H9 (cell line): ENCODE results near the gene LRRTM1. TPM values are rescaled to one million over a fixed set of nuclear protein-coding genes. Genes with fewer than 3 reads are reported as not detected.

Experiments
- DNase-seq: peaks from one replicate; pipeline ENCODE4 v3.0.0-alpha.2; 2017
- H2AFZ ChIP-seq: one replicate; pipeline ENCODE4 v1.6.1; 2013; ENCODE audit warnings: mild to moderate bottlenecking, low read length, control low read depth, moderate library complexity
- H2AK5ac ChIP-seq: 2 replicates; pipeline ENCODE4 v1.6.1; 2013; ENCODE audit warnings: low read length, control low read depth, mixed read lengths; ENCODE audit not compliant: insufficient read length
- H2BK120ac ChIP-seq: one replicate; pipeline ENCODE4 v1.6.1; 2013; ENCODE audit warnings: low read depth, mild to moderate bottlenecking, low read length, control low read depth, inconsistent platforms; ENCODE audit not compliant: poor library complexity, severe bottlenecking
- H2BK12ac ChIP-seq: 2 replicates; pipeline ENCODE4 v1.6.1; 2013; ENCODE audit warnings: low read length, control low read depth, mixed read lengths, low read depth; ENCODE audit not compliant: insufficient read length
- H2BK15ac ChIP-seq: 2 replicates; pipeline ENCODE4 v1.6.1; 2013; ENCODE audit warnings: low read depth, low read length, control low read depth
- H2BK20ac ChIP-seq: one replicate; pipeline ENCODE4 v1.6.1; 2013; ENCODE audit warnings: low read depth, mild to moderate bottlenecking, low read length, control low read depth, inconsistent platforms; ENCODE audit not compliant: poor library complexity, severe bottlenecking
- H2BK5ac ChIP-seq: 2 replicates; pipeline ENCODE4 v1.6.1; 2013; ENCODE audit warnings: low read length, control low read depth, mixed read lengths; ENCODE audit not compliant: insufficient read length
- H3K14ac ChIP-seq: 2 replicates; pipeline ENCODE4 v1.6.1; 2013; ENCODE audit warnings: low read length, control low read depth; ENCODE audit not compliant: insufficient read depth
- H3K18ac ChIP-seq: 2 replicates; pipeline ENCODE4 v1.6.1; 2013; ENCODE audit warnings: low read depth, mild to moderate bottlenecking, mixed read lengths, low read length, control low read depth; ENCODE audit not compliant: insufficient read length
- H3K23ac ChIP-seq: 2 replicates; pipeline ENCODE4 v1.6.1; 2013; ENCODE audit warnings: low read length, control low read depth, mixed read lengths, low read depth; ENCODE audit not compliant: insufficient read length
- H3K23me2 ChIP-seq: 2 replicates; pipeline ENCODE4 v1.6.1; 2013; ENCODE audit warnings: low read depth, mild to moderate bottlenecking, mixed read lengths, low read length, control low read depth; ENCODE audit not compliant: insufficient read length, poor library complexity, severe bottlenecking
- H3K27ac ChIP-seq: 2 replicates; pipeline ENCODE4 v1.5.1; 2013; ENCODE audit warnings: low read length, control low read depth, mixed read lengths, low read depth; ENCODE audit not compliant: insufficient read length
- H3K27me3 ChIP-seq: 2 replicates; pipeline ENCODE4 v1.6.1; 2013; ENCODE audit warnings: low read length, control low read depth, inconsistent platforms; ENCODE audit not compliant: insufficient read depth
- H3K4ac ChIP-seq: 2 replicates; pipeline ENCODE4 v1.6.1; 2013; ENCODE audit warnings: low read depth, mild to moderate bottlenecking, control low read depth, inconsistent platforms, low read length, moderate library complexity
- H3K4me1 ChIP-seq: 2 replicates; pipeline ENCODE4 v1.6.1; 2013; ENCODE audit warnings: low read length, control low read depth, inconsistent platforms; ENCODE audit not compliant: insufficient read depth
- H3K4me2 ChIP-seq: 2 replicates; pipeline ENCODE4 v1.6.1; 2013; ENCODE audit warnings: low read length, control low read depth, mixed read lengths; ENCODE audit not compliant: insufficient read length, insufficient read depth
- H3K56ac ChIP-seq: 2 replicates; pipeline ENCODE4 v1.6.1; 2013; ENCODE audit warnings: low read depth, mild to moderate bottlenecking, mixed read lengths, low read length, control low read depth; ENCODE audit not compliant: insufficient read length
- H3K79me1 ChIP-seq: 2 replicates; pipeline ENCODE4 v1.6.1; 2013; ENCODE audit warnings: low read depth, mild to moderate bottlenecking, moderate library complexity, low read length, control low read depth, inconsistent platforms; ENCODE audit not compliant: insufficient read depth, poor library complexity, severe bottlenecking
- H3K79me2 ChIP-seq: 2 replicates; pipeline ENCODE4 v1.6.1; 2013; ENCODE audit warnings: low read length, control low read depth, inconsistent platforms; ENCODE audit not compliant: insufficient read depth
- H3K9ac ChIP-seq: 2 replicates; pipeline ENCODE4 v1.6.1; 2013; ENCODE audit warnings: low read length, control low read depth, mixed read lengths; ENCODE audit not compliant: insufficient read length; ENCODE audit errors: extremely low read depth
- H3K9me3 ChIP-seq: one replicate; pipeline ENCODE4 v1.6.1; 2013; ENCODE audit warnings: low read depth, low read length, inconsistent platforms; ENCODE audit not compliant: control insufficient read depth
- H3T11ph ChIP-seq: one replicate; pipeline ENCODE4 v1.6.1; 2013; ENCODE audit warnings: mild to moderate bottlenecking, low read length, control low read depth, inconsistent platforms
- H4K20me1 ChIP-seq: one replicate; pipeline ENCODE4 v1.6.1; 2013; ENCODE audit not compliant: control insufficient read depth, insufficient read length, insufficient read depth
- H4K5ac ChIP-seq: 2 replicates; pipeline ENCODE4 v1.6.1; 2013; ENCODE audit warnings: low read depth, mild to moderate bottlenecking, mixed read lengths, low read length, control low read depth; ENCODE audit not compliant: insufficient read length
- H4K8ac ChIP-seq: replicated peaks from 2 replicates; pipeline ENCODE4 v1.6.1; 2013; ENCODE audit warnings: low read length, control low read depth, mixed read lengths, low read depth; ENCODE audit not compliant: insufficient read length
- H4K91ac ChIP-seq: 2 replicates; pipeline ENCODE4 v1.6.1; 2013; ENCODE audit warnings: low read depth, mild to moderate bottlenecking, moderate library complexity, mixed read lengths, low read length, control low read depth; ENCODE audit not compliant: insufficient read length
- H3K27ac Mint-ChIP-seq, 3 experiments: 2 replicates in 2 of 3; 3 replicates in 1 of 3; pipeline ENCODE4 v1.8.0; 2020 to 2021; ENCODE audit warnings: mixed read lengths in 3 of 3, mild to moderate bottlenecking in 1 of 3, moderate library complexity in 1 of 3
- H3K27me3 Mint-ChIP-seq: 2 replicates; pipeline ENCODE4 v1.8.0; 2021; ENCODE audit warnings: low read depth, mild to moderate bottlenecking, moderate library complexity, mixed read lengths
- H3K36me3 Mint-ChIP-seq, 3 experiments: 2 replicates in 2 of 3; 3 replicates in 1 of 3; pipeline ENCODE4 v1.8.0; 2020 to 2021; ENCODE audit warnings: low read depth in 3 of 3, mixed read lengths in 3 of 3; ENCODE audit not compliant: insufficient read depth in 1 of 3
- H3K4me1 Mint-ChIP-seq, 2 experiments: 2 replicates each; pipeline ENCODE4 v1.8.0; 2020; ENCODE audit warnings: mixed read lengths in 2 of 2
- H3K4me3 Mint-ChIP-seq, 2 experiments: 2 replicates in 1 of 2; 3 replicates in 1 of 2; pipeline ENCODE4 v1.8.0; 2020 to 2021; ENCODE audit warnings: mild to moderate bottlenecking in 2 of 2, mixed read lengths in 2 of 2, moderate library complexity in 1 of 2
- H3K9me3 Mint-ChIP-seq, 2 experiments: 2 replicates in 1 of 2; 3 replicates in 1 of 2; pipeline ENCODE4 v1.8.0; 2020; ENCODE audit warnings: mild to moderate bottlenecking in 2 of 2, mixed read lengths in 2 of 2, moderate library complexity in 1 of 2
- CTCF ChIP-seq: fragments of 200-600 bp; sonication (generic); conservative IDR thresholded peaks from 3 replicates; pipeline ENCODE4 v1.8.0; 2021; ENCODE audit warnings: antibody characterized with exemption, mild to moderate bottlenecking
- WGBS: extraction: QIAGEN DNeasy Blood & Tissue Kit; methylation state at CpG from one replicate; pipeline ENCODE4 v1.1.7; 2013; ENCODE audit warnings: missing lambda C conversion rate, low lambda C conversion rate, mixed read lengths; ENCODE audit not compliant: insufficient read length; ENCODE audit errors: extremely low coverage; 5-methylcytosine and 5-hydroxymethylcytosine counted together
- total RNA-seq: library from RNA; stranded (reverse); gene quantifications from 2 replicates; pipeline ENCODE4 v1.2.1, GENCODE V29; 2021

Gene LRRTM1
- total RNA-seq, 1 experiment from 2014 or later, result 1.2 TPM

- DNase-seq, result no peak
- peaks cover 41% of the 10 kb centered on the region for H3K27me3 ChIP-seq
- H2BK12ac ChIP-seq, result no peak overlapping the region
- H2AK5ac ChIP-seq, result no peak overlapping the region
- Mint-ChIP-seq H3K27ac (no peak overlapping the region), H3K4me3 (peak overlapping the region; percentile 63 to 84), H3K9me3 (peaks cover 0 to 2% of the 10 kb centered on the region in 2 experiments; a peak in 3 of 5 replicates), H3K4me1 (peaks cover 65 to 78% of the 10 kb centered on the region in 2 experiments), H3K27me3 (peaks cover 67% of the 10 kb centered on the region), H3K36me3 (peaks cover 0 to 2% (median 0%) of the 10 kb centered on the region in 3 experiments; a peak in 1 of 7 replicates)
- H3K9ac ChIP-seq, result no peak overlapping the region
- no peak overlapping the region for H3K27ac ChIP-seq
- no CpG with 5 or more reads among the region's 12 CpGs for WGBS
- H2BK20ac ChIP-seq, result no peak overlapping the region
- peaks cover 15% of the 10 kb centered on the region; the same call in 1 of the 2 replicates for H3K4me1 ChIP-seq
- no peaks in the 10 kb centered on the region for H3K79me2 ChIP-seq
- no peaks in the 10 kb centered on the region for H3K9me3 ChIP-seq
- H3K18ac ChIP-seq, result no peak overlapping the region
- H3K23me2 ChIP-seq, result peaks cover 22% of the 10 kb centered on the region
- H4K5ac ChIP-seq, result no peak overlapping the region
- H4K20me1 ChIP-seq, result no peaks in the 10 kb centered on the region
- no peak overlapping the region for H2BK15ac ChIP-seq
- H2BK120ac ChIP-seq, result no peak overlapping the region
- H3T11ph ChIP-seq, result no peak overlapping the region
- H3K4ac ChIP-seq, result no peak overlapping the region
- H3K56ac ChIP-seq, result no peak overlapping the region
- H3K79me1 ChIP-seq, result no peaks in the 10 kb centered on the region
- H3K14ac ChIP-seq, result no peak overlapping the region
- no peak overlapping the region for H2BK5ac ChIP-seq
- no peak overlapping the region for H4K91ac ChIP-seq
- peak overlapping the region; percentile 82 for H3K4me2 ChIP-seq
- no peak overlapping the region for H2AFZ ChIP-seq
- no peak for TF ChIP-seq CTCF
- no peak overlapping the region for H4K8ac ChIP-seq
- H3K23ac ChIP-seq, result no peak overlapping the region
Observed at GRCh38 chr2:80302001-80302313, 2.6 kb downstream of the LRRTM1 start.
